Measurements from ENCODE around the gene FAM53C. TPM values are rescaled to one million over a fixed set of nuclear protein-coding genes. Genes with fewer than 3 reads are reported as not detected.

FAM53C gene
- total RNA-seq, 1 experiment from 2014 or later, result 38.9 TPM

DNA sequence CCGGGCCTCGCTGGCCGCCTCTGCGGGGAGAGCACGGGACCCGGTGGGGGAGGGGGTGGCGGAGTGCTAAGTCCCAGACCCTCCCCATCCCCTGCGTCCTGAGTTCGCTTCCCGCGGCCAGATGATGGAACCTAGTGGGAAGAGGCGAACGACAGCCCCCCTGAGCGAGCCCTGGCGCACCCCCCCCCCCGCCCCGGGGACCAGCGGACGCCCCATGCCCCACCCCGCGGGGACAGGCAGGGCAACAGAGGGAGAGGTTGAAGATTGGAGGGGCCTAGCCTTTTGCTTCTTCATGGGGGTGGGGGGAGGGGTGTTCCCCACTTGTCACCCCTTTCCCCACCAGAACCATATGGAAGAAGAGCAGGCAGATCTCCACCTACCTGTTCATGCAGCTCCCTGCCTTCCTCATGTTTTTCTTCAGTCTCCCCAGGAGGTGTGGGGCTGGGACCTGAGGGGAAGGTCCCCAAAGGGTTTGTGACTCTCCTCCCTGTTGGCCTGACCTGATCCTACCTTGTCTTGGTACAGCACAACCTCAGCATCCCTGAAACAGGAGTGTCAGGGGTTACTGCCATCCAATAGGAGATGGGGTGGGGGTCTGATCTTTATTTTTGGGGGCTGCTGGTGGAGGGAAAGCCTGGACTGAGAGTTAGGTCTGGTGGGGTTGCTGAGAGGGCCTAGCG, 485 bp downstream of the FAM53C start:
- DNase-seq (ENCODE audit: unreplicated experiment), result no peak
- peak overlapping the region; percentile 100 for H3K27ac Mint-ChIP-seq (ENCODE audit: low read depth, unreplicated experiment)
- H3K36me3 Mint-ChIP-seq (ENCODE audit: insufficient read depth, unreplicated experiment), result peaks cover 27% of the 10 kb centered on the region
- no peaks in the 10 kb centered on the region for H3K9me3 Mint-ChIP-seq (ENCODE audit: unreplicated experiment)
- intact Hi-C loops (cut with micrococcal nuclease), result loop anchor here (1.0 to 10.0 kb wide), 3 partner anchors 13 to 586 kb away; partner anchors contain the start of genes ETF1 and HNRNPA0
- peak overlapping the region; percentile 88 for H3K4me3 Mint-ChIP-seq (ENCODE audit: unreplicated experiment)
- CTCF ChIA-PET, result interaction anchor here (0.6 to 13.7 kb wide), 9 partner anchors 14 to 128 kb away, joined by 3 to 323 read pairs (median 4); partner anchors contain the start of gene KDM3B
- peaks cover 48% of the 10 kb centered on the region for H3K4me1 Mint-ChIP-seq (ENCODE audit: insufficient read depth, unreplicated experiment)
- POLR2A ChIA-PET, result interaction anchor here (0.6 to 13.3 kb wide), 16 partner anchors 7 to 237 kb away, joined by 3 to 395 read pairs (median 6); partner anchors contain the start of genes BRD8, CDC23, ETF1 and HSPA9
- no TSS peak for BruUV-seq (replicated peaks)
- TF ChIP-seq, protein P1, sequence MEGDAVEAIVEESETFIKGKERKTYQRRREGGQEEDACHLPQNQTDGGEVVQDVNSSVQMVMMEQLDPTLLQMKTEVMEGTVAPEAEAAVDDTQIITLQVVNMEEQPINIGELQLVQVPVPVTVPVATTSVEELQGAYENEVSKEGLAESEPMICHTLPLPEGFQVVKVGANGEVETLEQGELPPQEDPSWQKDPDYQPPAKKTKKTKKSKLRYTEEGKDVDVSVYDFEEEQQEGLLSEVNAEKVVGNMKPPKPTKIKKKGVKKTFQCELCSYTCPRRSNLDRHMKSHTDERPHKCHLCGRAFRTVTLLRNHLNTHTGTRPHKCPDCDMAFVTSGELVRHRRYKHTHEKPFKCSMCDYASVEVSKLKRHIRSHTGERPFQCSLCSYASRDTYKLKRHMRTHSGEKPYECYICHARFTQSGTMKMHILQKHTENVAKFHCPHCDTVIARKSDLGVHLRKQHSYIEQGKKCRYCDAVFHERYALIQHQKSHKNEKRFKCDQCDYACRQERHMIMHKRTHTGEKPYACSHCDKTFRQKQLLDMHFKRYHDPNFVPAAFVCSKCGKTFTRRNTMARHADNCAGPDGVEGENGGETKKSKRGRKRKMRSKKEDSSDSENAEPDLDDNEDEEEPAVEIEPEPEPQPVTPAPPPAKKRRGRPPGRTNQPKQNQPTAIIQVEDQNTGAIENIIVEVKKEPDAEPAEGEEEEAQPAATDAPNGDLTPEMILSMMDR (IDR thresholded peaks at IDR 0.05; ENCODE audit: unreplicated experiment), result no peak
- no peaks in the 10 kb centered on the region for H3K27me3 Mint-ChIP-seq (ENCODE audit: insufficient read depth, unreplicated experiment)

DNA sequence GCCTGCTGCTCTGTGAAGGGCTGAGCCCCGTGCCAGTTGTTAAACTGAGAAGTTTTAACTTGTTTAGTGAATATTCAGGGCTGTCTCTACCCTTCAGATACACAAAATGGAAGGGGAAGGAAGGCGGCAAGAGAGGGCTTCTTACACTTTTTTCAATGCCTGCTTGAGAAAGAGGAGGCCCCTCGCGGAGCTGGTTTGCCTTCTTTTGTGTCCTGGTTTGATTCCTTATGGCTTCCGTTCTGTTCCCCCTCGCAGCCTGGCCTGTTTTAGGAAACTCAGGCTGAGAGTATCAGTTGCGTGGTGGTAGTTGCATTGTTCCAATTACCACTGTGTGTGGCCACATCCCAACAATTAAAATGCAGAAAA, 1.0 kb downstream of the FAM53C start:
- peaks cover 32% of the 10 kb centered on the region for H3K36me3 Mint-ChIP-seq (ENCODE audit: insufficient read depth, unreplicated experiment)
- POLR2A ChIA-PET, result interaction anchor here (0.7 to 13.3 kb wide), 9 partner anchors 8 to 161 kb away, joined by 3 to 395 read pairs (median 3); partner anchors contain the start of genes BRD8, CDC23, KDM3B and KIF20A
- BruUV-seq (replicated peaks), result TSS peak; percentile 48
- H3K4me3 Mint-ChIP-seq (ENCODE audit: unreplicated experiment), result peak overlapping the region; percentile 88
- peaks cover 48% of the 10 kb centered on the region for H3K4me1 Mint-ChIP-seq (ENCODE audit: insufficient read depth, unreplicated experiment)
- intact Hi-C loops (cut with micrococcal nuclease), result loop anchor here (1.0 to 10.0 kb wide), 3 partner anchors 12 to 587 kb away; partner anchors contain the start of genes ETF1 and HNRNPA0
- peak overlapping the region; percentile 100 for H3K27ac Mint-ChIP-seq (ENCODE audit: low read depth, unreplicated experiment)
- CTCF ChIA-PET, result interaction anchor here (0.6 to 13.7 kb wide), 6 partner anchors 13 to 116 kb away, joined by 3 to 323 read pairs (median 4); partner anchors contain the start of gene KDM3B
- TF ChIP-seq, protein P1 (IDR thresholded peaks at IDR 0.05; ENCODE audit: unreplicated experiment), result no peak
- no peaks in the 10 kb centered on the region for H3K27me3 Mint-ChIP-seq (ENCODE audit: insufficient read depth, unreplicated experiment)
- peak; percentile 23 for DNase-seq (ENCODE audit: unreplicated experiment)
- no peaks in the 10 kb centered on the region for H3K9me3 Mint-ChIP-seq (ENCODE audit: unreplicated experiment)

DNA sequence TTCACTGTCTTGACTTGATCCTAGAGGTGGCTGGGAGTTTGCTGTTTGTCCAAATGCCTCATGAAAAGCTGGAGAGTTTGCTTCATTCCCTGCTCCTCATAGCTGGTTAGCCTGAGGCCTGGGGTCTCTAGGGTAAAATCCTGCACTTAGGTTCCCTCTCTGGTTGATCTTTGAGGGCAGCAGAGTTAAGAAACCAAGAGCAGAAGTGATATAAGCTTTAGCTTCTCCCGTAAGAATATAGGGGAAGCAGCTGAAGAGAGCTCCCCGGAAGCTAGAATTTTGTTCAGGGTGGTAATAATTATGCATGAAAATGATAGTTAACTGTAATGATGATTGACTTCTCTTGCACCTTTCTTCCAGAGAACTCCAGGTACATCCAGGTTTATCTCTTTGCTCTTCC, 1.4 kb downstream of the FAM53C start:
- Mint-ChIP-seq H3K9me3 (ENCODE audit: unreplicated experiment) (no peaks in the 10 kb centered on the region), H3K36me3 (ENCODE audit: insufficient read depth, unreplicated experiment) (peaks cover 36% of the 10 kb centered on the region), H3K4me1 (ENCODE audit: insufficient read depth, unreplicated experiment) (peaks cover 47% of the 10 kb centered on the region), H3K27me3 (ENCODE audit: insufficient read depth, unreplicated experiment) (no peaks in the 10 kb centered on the region), H3K27ac (ENCODE audit: low read depth, unreplicated experiment) (peak overlapping the region; percentile 100), H3K4me3 (ENCODE audit: unreplicated experiment) (peak overlapping the region; percentile 88)
- TF ChIP-seq, protein P1 (IDR thresholded peaks at IDR 0.05; ENCODE audit: unreplicated experiment), result no peak
- BruUV-seq (replicated peaks), result no TSS peak
- intact Hi-C loops (cut with micrococcal nuclease), result loop anchor here (1.0 to 10.0 kb wide), 3 partner anchors 12 to 587 kb away; partner anchors contain the start of genes ETF1 and HNRNPA0
- DNase-seq (ENCODE audit: unreplicated experiment), result no peak
- ChIA-PET CTCF (interaction anchor here (0.7 to 13.7 kb wide), 4 partner anchors 13 to 116 kb away, joined by 3 to 323 read pairs (median 4); partner anchors contain the start of gene KDM3B), POLR2A (interaction anchor here (0.7 to 13.3 kb wide), 7 partner anchors 8 to 161 kb away, joined by 3 to 395 read pairs (median 3); partner anchors contain the start of genes BRD8, CDC23, KDM3B and KIF20A)

DNA sequence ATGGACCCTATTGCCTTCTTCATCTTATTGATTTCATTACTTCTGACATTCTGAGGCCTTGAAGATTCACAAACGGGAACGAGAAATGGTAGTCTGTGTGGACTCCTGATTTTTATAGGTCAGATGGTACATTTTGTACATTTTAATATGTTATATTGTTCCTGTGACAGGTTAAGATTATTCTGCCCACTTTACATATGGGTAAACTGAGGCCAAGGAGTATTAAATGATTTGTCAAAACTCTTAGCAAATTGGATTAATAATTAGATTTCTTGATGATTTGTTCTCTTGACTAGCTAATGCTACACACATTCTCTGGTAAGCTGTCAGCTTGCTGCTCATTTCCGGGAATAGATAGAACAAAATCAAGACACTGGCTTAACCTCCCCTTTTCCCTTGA, 1.9 kb downstream of the FAM53C start:
- TF ChIP-seq, protein P1 (IDR thresholded peaks at IDR 0.05; ENCODE audit: unreplicated experiment), result no peak
- DNase-seq (ENCODE audit: unreplicated experiment), result no peak
- Mint-ChIP-seq H3K9me3 (ENCODE audit: unreplicated experiment) (no peaks in the 10 kb centered on the region), H3K4me1 (ENCODE audit: insufficient read depth, unreplicated experiment) (peaks cover 41% of the 10 kb centered on the region), H3K27me3 (ENCODE audit: insufficient read depth, unreplicated experiment) (no peaks in the 10 kb centered on the region), H3K4me3 (ENCODE audit: unreplicated experiment) (peak overlapping the region; percentile 88), H3K36me3 (ENCODE audit: insufficient read depth, unreplicated experiment) (peaks cover 41% of the 10 kb centered on the region), H3K27ac (ENCODE audit: low read depth, unreplicated experiment) (no peak overlapping the region)
- BruUV-seq (replicated peaks), result no TSS peak
- POLR2A ChIA-PET, result interaction anchor here (0.8 to 13.3 kb wide), 4 partner anchors 11 to 162 kb away, joined by 3 to 395 read pairs (median 10); partner anchors contain the start of genes BRD8, CDC23, KDM3B and KIF20A
- intact Hi-C loops (cut with micrococcal nuclease), result no loop called here
- CTCF ChIA-PET, result interaction anchor here (0.7 to 13.7 kb wide), 4 partner anchors 12 to 117 kb away, joined by 3 to 323 read pairs (median 4); partner anchors contain the start of gene KDM3B
